ENCODE measurements around the gene TMEM184B. TPM values are rescaled to one million over a fixed set of nuclear protein-coding genes. Genes with fewer than 3 reads are reported as not detected.

The TMEM184B gene
- total RNA-seq, 2 experiments from 2014 or later: 45.9 to 49.3 TPM

DNA sequence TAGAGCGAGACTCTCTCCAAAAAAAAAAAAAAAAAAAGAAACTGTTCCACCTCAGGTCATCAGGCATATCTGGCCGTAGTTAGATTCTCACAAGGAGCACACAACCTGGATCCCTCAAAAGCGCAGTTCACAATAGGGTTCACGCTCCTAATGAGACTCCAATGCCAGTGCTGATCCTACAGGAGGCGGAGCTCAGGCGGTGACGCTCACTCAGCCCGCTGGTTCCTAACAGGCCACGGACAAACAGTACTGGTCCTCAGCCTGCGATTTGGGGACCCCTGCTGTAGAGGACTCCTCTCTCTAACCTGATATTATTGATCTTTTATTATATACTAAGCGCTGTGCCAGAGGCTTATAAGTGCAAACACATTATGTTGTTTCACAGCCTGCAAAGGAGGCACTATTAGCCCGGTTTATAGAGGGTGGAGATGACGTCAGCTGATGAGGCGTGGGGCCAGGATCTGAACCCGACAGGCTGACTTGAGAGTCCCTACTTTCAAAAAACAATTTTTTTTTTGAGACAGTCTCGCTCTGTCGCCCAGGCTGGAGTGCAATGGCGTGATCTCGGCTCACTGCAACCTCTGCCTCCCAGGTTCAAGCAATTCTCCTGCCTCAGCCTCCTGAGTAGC, 75.9 kb downstream of the TMEM184B start:
- Mint-ChIP-seq H3K36me3 (ENCODE audit: low read depth) (no peaks in the 10 kb centered on the region), H3K27me3 (peaks cover 11% of the 10 kb centered on the region), H3K4me1 (peaks cover 44% of the 10 kb centered on the region), H3K9me3 (no peaks in the 10 kb centered on the region), H3K4me3 (no peak overlapping the region), H3K27ac (no peak overlapping the region)
- POLR2A ChIA-PET: no interaction called here
- CTCF ChIA-PET: no interaction called here
- DNase-seq: no peak

GRCh38 chr22:38193580-38193979, 79.2 kb downstream of the TMEM184B start:
- H3K27me3 Mint-ChIP-seq: peaks cover 13% of the 10 kb centered on the region
- H3K36me3 Mint-ChIP-seq (ENCODE audit: low read depth): no peaks in the 10 kb centered on the region
- DNase-seq: no peak
- H3K4me1 Mint-ChIP-seq: peaks cover 21% of the 10 kb centered on the region
- H3K9me3 Mint-ChIP-seq: no peaks in the 10 kb centered on the region
- H3K27ac Mint-ChIP-seq: no peak overlapping the region
- H3K4me3 Mint-ChIP-seq: no peak overlapping the region
- CTCF ChIA-PET: interaction anchor here (0.7 kb wide), 1 partner anchor 37 kb away, joined by 3 read pairs; no protein-coding TSS in a partner anchor
- POLR2A ChIA-PET: no interaction called here

- no peak overlapping the region for H3K27ac Mint-ChIP-seq
Measured at GRCh38 chr22:38192475-38192863, 80.3 kb downstream of the TMEM184B start.

DNA sequence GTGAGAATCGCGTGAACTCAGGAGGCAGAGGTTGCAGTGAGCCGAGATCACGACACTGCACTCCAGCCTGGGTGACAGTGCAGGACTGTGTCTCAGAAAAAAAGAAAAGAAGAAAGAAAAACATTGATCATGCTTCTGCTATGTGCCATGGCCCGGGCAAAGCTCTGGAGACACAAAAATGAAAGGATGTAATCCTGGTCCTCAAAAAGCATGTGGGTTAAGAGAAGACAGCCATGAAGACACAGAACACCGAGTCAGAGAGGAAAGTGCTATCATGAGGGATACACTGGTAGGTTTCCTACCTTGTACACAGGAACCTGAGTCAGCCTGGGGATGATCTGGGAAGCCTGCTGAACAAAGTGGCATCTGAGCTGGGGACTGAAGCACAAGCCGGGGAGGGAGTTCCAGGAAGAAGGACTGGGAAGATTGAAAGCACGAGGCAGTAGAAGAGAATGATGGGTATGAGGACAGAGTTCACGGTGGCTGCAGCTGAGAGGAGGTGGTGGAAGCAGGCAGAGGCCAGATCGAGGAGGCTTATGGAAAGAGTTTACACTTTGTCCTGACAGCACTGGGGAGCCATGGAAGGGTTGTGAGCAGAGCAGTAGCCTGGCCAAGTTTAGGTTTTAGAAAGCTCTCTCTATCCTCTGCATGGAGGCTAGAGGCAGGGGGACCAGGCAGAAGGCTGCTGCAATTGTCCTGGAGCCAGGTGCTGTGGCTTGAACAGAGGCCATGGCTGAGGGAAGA, 80.9 kb downstream of the TMEM184B start:
- H3K4me3 Mint-ChIP-seq: no peak overlapping the region
- peaks cover 20% of the 10 kb centered on the region for H3K4me1 Mint-ChIP-seq
- H3K27me3 Mint-ChIP-seq: peaks cover 13% of the 10 kb centered on the region
- DNase-seq: no peak
- ChIA-PET POLR2A (interaction anchor here (0.8 to 1.8 kb wide), 3 partner anchors 9 to 16 kb away, joined by 3 to 6 read pairs (median 3); partner anchors contain the start of gene MAFF), CTCF (no interaction called here)
- H3K36me3 Mint-ChIP-seq (ENCODE audit: low read depth): no peaks in the 10 kb centered on the region
- no peaks in the 10 kb centered on the region for H3K9me3 Mint-ChIP-seq
- no peak overlapping the region for H3K27ac Mint-ChIP-seq

More at GRCh38 chr22:38192475-38192863, 80.3 kb downstream of the TMEM184B start:
- ChIA-PET CTCF (no interaction called here), POLR2A (interaction anchor here (0.8 to 1.8 kb wide), 4 partner anchors 9 to 16 kb away, joined by 3 to 6 read pairs (median 4); partner anchors contain the start of gene MAFF)
- H3K36me3 Mint-ChIP-seq (ENCODE audit: low read depth): no peaks in the 10 kb centered on the region
- H3K9me3 Mint-ChIP-seq: no peaks in the 10 kb centered on the region
- no peak overlapping the region for H3K4me3 Mint-ChIP-seq
- peaks cover 20% of the 10 kb centered on the region for H3K4me1 Mint-ChIP-seq
- no peak for DNase-seq
- H3K27me3 Mint-ChIP-seq: peaks cover 13% of the 10 kb centered on the region

GRCh38 chr22:38191055-38191454, 81.8 kb downstream of the TMEM184B start:
- CTCF ChIA-PET: no interaction called here
- Mint-ChIP-seq H3K4me1 (peaks cover 20% of the 10 kb centered on the region), H3K27ac (no peak overlapping the region), H3K36me3 (ENCODE audit: low read depth) (no peaks in the 10 kb centered on the region), H3K27me3 (peaks cover 16% of the 10 kb centered on the region), H3K9me3 (no peaks in the 10 kb centered on the region), H3K4me3 (no peak overlapping the region)
- POLR2A ChIA-PET: no interaction called here
- DNase-seq: no peak

DNA sequence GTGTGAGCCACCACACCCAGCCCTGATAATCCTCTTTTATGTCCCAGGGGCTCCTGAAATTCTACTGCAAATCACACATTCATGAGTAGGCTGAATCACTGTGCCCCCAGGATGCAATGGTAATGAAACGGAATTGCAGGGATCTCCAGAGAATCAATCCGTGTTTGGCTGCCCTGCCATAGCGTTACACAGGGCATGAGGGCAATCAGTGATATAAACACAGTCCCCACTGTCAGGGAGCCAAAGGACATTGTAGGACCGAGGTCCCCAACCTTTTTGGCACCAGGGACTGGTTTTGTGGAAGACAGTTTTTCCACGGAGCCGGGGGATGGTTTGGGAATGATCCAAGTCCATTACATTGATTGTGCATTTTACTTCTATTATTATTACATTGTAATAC, 82.2 kb downstream of the TMEM184B start:
- Mint-ChIP-seq H3K27me3 (peaks cover 16% of the 10 kb centered on the region), H3K4me1 (peaks cover 20% of the 10 kb centered on the region), H3K27ac (no peak overlapping the region), H3K9me3 (no peaks in the 10 kb centered on the region), H3K36me3 (ENCODE audit: low read depth) (no peaks in the 10 kb centered on the region), H3K4me3 (no peak overlapping the region)
- ChIA-PET POLR2A (no interaction called here), CTCF (no interaction called here)
- DNase-seq: no peak

DNA sequence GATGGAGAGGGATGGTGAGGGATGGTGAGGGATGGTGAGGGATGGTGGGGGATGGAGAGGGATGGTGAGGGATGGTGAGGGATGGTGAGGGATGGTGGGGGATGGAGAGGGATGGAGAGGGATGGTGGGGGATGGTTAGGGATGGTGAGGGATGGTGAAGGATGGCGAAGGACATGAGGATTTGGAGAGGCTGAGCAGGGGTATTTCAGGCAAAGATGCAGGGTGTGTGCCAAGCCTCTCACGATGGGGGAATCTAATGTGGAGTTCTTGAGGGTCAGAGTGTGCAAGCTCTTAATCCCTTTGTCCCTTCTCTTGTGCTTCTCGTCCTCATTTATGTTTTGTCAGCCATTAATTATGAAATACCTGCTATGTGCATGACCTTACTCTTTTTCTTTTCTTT, 83.7 kb downstream of the TMEM184B start:
- H3K9me3 Mint-ChIP-seq: no peaks in the 10 kb centered on the region

GRCh38 chr22:38187413-38188212, 85.2 kb downstream of the TMEM184B start:
- H3K4me1 Mint-ChIP-seq: peaks cover 8% of the 10 kb centered on the region
- no peak overlapping the region for H3K27ac Mint-ChIP-seq
- H3K36me3 Mint-ChIP-seq (ENCODE audit: low read depth): no peaks in the 10 kb centered on the region
- ChIA-PET CTCF (no interaction called here), POLR2A (interaction anchor here (1.3 kb wide), 1 partner anchor 12 kb away, joined by 3 read pairs; no protein-coding TSS in a partner anchor)
- no peaks in the 10 kb centered on the region for H3K9me3 Mint-ChIP-seq
- peaks cover 19% of the 10 kb centered on the region for H3K27me3 Mint-ChIP-seq
- no peak for DNase-seq
- no peak overlapping the region for H3K4me3 Mint-ChIP-seq

More for the DNA sequence above, 83.7 kb downstream of the TMEM184B start:
- H3K4me1 Mint-ChIP-seq: peaks cover 10% of the 10 kb centered on the region
- no peaks in the 10 kb centered on the region for H3K36me3 Mint-ChIP-seq (ENCODE audit: low read depth)
- ChIA-PET POLR2A (no interaction called here), CTCF (no interaction called here)
- H3K27me3 Mint-ChIP-seq: peaks cover 21% of the 10 kb centered on the region
- DNase-seq: no peak
- no peak overlapping the region for H3K4me3 Mint-ChIP-seq
- H3K27ac Mint-ChIP-seq: no peak overlapping the region

GRCh38 chr22:38186429-38186828, 86.4 kb downstream of the TMEM184B start:
- Mint-ChIP-seq H3K4me3 (no peak overlapping the region), H3K9me3 (no peaks in the 10 kb centered on the region), H3K36me3 (ENCODE audit: low read depth) (peaks cover 1% of the 10 kb centered on the region), H3K27ac (no peak overlapping the region), H3K27me3 (peaks cover 11% of the 10 kb centered on the region), H3K4me1 (peaks cover 17% of the 10 kb centered on the region)
- CTCF ChIA-PET: no interaction called here
- POLR2A ChIA-PET: interaction anchor here (0.7 to 1.3 kb wide), 3 partner anchors 11 to 81 kb away, joined by 3 to 8 read pairs (median 3); partner anchors contain the start of gene MAFF
- no peak for DNase-seq

- no peak overlapping the region for H3K4me3 Mint-ChIP-seq
- no peak overlapping the region for H3K27ac Mint-ChIP-seq
- ChIA-PET POLR2A (no interaction called here), CTCF (interaction anchor here (1.2 kb wide), 1 partner anchor 25 kb away, joined by 3 read pairs; no protein-coding TSS in a partner anchor)
- no peaks in the 10 kb centered on the region for H3K9me3 Mint-ChIP-seq
- peaks cover 32% of the 10 kb centered on the region for H3K4me1 Mint-ChIP-seq
- H3K36me3 Mint-ChIP-seq (ENCODE audit: low read depth): peaks cover 7% of the 10 kb centered on the region
- peaks cover 11% of the 10 kb centered on the region for H3K27me3 Mint-ChIP-seq
- no peak for DNase-seq
Measured at GRCh38 chr22:38184788-38185187, 88.0 kb downstream of the TMEM184B start.

GRCh38 chr22:38181453-38182200, 91.2 kb downstream of the TMEM184B start, which contains the start of gene PLA2G6:
Gene PLA2G6, minus strand, starts transcription at chr22:38181830. Its CDS starts 12,404 bp downstream, at chr22:38169426.
- Mint-ChIP-seq H3K4me3 (peak within 1 kb of the TSS; percentile 98), H3K36me3 (ENCODE audit: low read depth) (peaks cover 14% of the 10 kb centered on the region), H3K27ac (peak within 1 kb of the TSS; percentile 99), H3K4me1 (peaks cover 59% of the 10 kb centered on the region), H3K27me3 (peaks cover 8% of the 10 kb centered on the region), H3K9me3 (no peaks in the 10 kb centered on the region)
- ChIA-PET CTCF (interaction anchor here (0.7 to 1.9 kb wide), 7 partner anchors 20 to 589 kb away, joined by 3 to 9 read pairs (median 4); partner anchors contain the start of gene MAFF), POLR2A (interaction anchor here (0.6 to 3.2 kb wide), 13 partner anchors 8 to 518 kb away, joined by 3 to 93 read pairs (median 4); partner anchors contain the start of genes EIF3L and MAFF)
- DNase-seq: peak; percentile 99

- peak overlapping the region; percentile 99 for H3K27ac Mint-ChIP-seq
- peaks cover 8% of the 10 kb centered on the region for H3K27me3 Mint-ChIP-seq
- H3K36me3 Mint-ChIP-seq (ENCODE audit: low read depth): peaks cover 14% of the 10 kb centered on the region
- CTCF ChIA-PET: interaction anchor here (1.4 to 1.9 kb wide), 3 partner anchors 20 to 66 kb away, joined by 3 to 9 read pairs (median 9); partner anchors contain the start of gene MAFF
- H3K4me1 Mint-ChIP-seq: peaks cover 66% of the 10 kb centered on the region
- H3K4me3 Mint-ChIP-seq: peak overlapping the region; percentile 98
- DNase-seq: peak; percentile 59
- no peaks in the 10 kb centered on the region for H3K9me3 Mint-ChIP-seq
- POLR2A ChIA-PET: interaction anchor here (0.7 to 3.2 kb wide), 10 partner anchors 8 to 321 kb away, joined by 3 to 93 read pairs (median 4); partner anchors contain the start of gene MAFF
Measured at GRCh38 chr22:38180841-38181452, 91.9 kb downstream of the TMEM184B start.
